Testis (tissue), 3 donors: ENCODE results near the gene FAM222A. TPM values are rescaled to one million over a fixed set of nuclear protein-coding genes. Genes with fewer than 3 reads are reported as not detected.

Experiments used
- DNase-seq: peaks from one replicate; pipeline ENCODE4 v3.0.0-alpha.2; 2019
- H3K27ac ChIP-seq, 2 donors: fragments of 200-600 bp; sonication (generic); one replicate each; pipeline ENCODE4 v1.5.1; 2019
- H3K27me3 ChIP-seq: fragments of 200-600 bp; sonication (generic); one replicate; pipeline ENCODE4 v1.5.1; 2019
- H3K36me3 ChIP-seq: fragments of 200-600 bp; sonication (generic); one replicate; pipeline ENCODE4 v1.5.1; 2017; ENCODE audit warnings: low read depth; ENCODE audit errors: missing control alignments
- H3K4me1 ChIP-seq: fragments of 200-600 bp; sonication (generic); one replicate; pipeline ENCODE4 v1.5.1; 2019
- H3K4me3 ChIP-seq, 2 donors: fragments of 200-600 bp; sonication (generic); one replicate each; pipeline ENCODE4 v1.5.1; 2017 to 2019
- H3K9me3 ChIP-seq: fragments of 200-600 bp; sonication (generic); one replicate; pipeline ENCODE4 v1.5.1; 2017
- CTCF ChIP-seq, 3 experiments: fragments of 450-650 bp in 2 of 3; fragments of 200-600 bp in 1 of 3; sonication (generic) in 1 of 3; IDR thresholded peaks; one replicate each; pipeline ENCODE4 v1.5.1; 2016 to 2019; ENCODE audit warnings: antibody characterized with exemption in 3 of 3, mild to moderate bottlenecking in 2 of 3, moderate library complexity in 1 of 3
- POLR2A ChIP-seq: fragments of 450-650 bp; IDR thresholded peaks from one replicate; pipeline ENCODE4 v1.6.1; 2017; ENCODE audit warnings: antibody characterized with exemption, mild to moderate bottlenecking, moderate library complexity
- WGBS, 2 donors: methylation state at CpG; one replicate each; pipeline ENCODE4 v1.1.5; 2018; 5-methylcytosine and 5-hydroxymethylcytosine counted together
- intact Hi-C: fragments of 100-400 bp; cut with DNase I; formaldehyde crosslinking; loops from one replicate; pipeline ENCODE4 v1.15.1; 2023; ENCODE audit warnings: low total_unique reads
- polyA plus RNA-seq: library from polyadenylated mRNA; stranded (reverse); fragments of 350-450 nt; fragmentation: Illumina TruSeq; extraction: RNeasy Lipid Tissue Mini Kit (QIAGEN cat#74804); gene quantifications from one replicate; pipeline ENCODE4 v1.2.3, GENCODE V29; 2014; ENCODE audit warnings: low read depth, low replicate concordance; ENCODE audit not compliant: insufficient read depth
- total RNA-seq, 2 donors: library from RNA; depleted of rRNA; stranded (reverse); fragments of >200 nt; gene quantifications; one replicate each; pipeline ENCODE4 v1.2.3, GENCODE V29; 2016

FAM222A gene
- total and polyA plus RNA-seq, 3 donors from 2014 or later, result 34.5 to 78.6 (median 75.7) TPM

GRCh38 chr12:109792992-109793391, 79.4 kb downstream of the FAM222A start:
- Histone ChIP-seq H3K27me3 (no peaks in the 10 kb centered on the region), H3K4me3 (no peak overlapping the region), H3K36me3 (no peaks in the 10 kb centered on the region), H3K4me1 (no peaks in the 10 kb centered on the region), H3K27ac (no peak overlapping the region), H3K9me3 (no peaks in the 10 kb centered on the region)
- no peak for TF ChIP-seq POLR2A
- TF ChIP-seq CTCF (IDR thresholded peaks at IDR 0.05), result no peak
- intact Hi-C loops, result no loop called here
- DNase-seq, result no peak

DNA sequence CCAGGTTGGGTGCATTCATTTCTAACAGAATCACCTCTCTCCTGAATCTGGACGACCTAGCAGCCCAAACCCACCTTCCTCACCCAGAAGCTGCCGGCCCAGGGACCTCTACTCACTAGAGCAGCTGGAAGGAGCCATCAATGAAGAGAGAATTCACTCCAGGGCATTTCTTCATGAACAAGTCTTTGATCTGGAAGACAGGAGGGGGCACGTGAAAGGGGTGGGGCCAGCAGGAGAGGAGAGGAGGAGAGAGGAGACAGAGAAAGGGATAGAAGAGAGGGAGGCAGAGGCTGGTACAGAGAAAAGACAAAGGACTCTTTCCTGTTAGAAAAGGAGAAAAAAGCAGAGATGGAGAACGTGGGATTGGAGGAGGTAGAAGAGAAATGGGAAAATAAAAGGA, 79.8 kb downstream of the FAM222A start:
- DNase-seq, result no peak
- 57 to 71% methylated on average over 4 of the region's 4 CpGs for WGBS, 2 donors

GRCh38 chr12:109793826-109794501, 80.3 kb downstream of the FAM222A start:
- no peaks in the 10 kb centered on the region for H3K9me3 ChIP-seq
- WGBS, 2 donors, result 86 to 89% methylated on average over 14 to 26 of the region's 26 CpGs
- no peak overlapping the region for H3K27ac ChIP-seq
- intact Hi-C loops, result no loop called here
- H3K4me1 ChIP-seq, result no peaks in the 10 kb centered on the region
- TF ChIP-seq CTCF (IDR thresholded peaks at IDR 0.05), result no peak
- H3K36me3 ChIP-seq, result no peaks in the 10 kb centered on the region
- H3K4me3 ChIP-seq, result no peak overlapping the region
- DNase-seq, result no peak
- H3K27me3 ChIP-seq, result no peaks in the 10 kb centered on the region

More for the DNA sequence above, 79.8 kb downstream of the FAM222A start:
- Histone ChIP-seq H3K36me3 (no peaks in the 10 kb centered on the region), H3K4me3 (no peak overlapping the region), H3K27me3 (no peaks in the 10 kb centered on the region), H3K27ac (no peak overlapping the region), H3K4me1 (no peaks in the 10 kb centered on the region), H3K9me3 (no peaks in the 10 kb centered on the region)
- intact Hi-C loops, result no loop called here
- no peak for TF ChIP-seq CTCF (IDR thresholded peaks at IDR 0.05)
- TF ChIP-seq POLR2A, result no peak

GRCh38 chr12:109795023-109795422, 81.4 kb downstream of the FAM222A start:
- no peaks in the 10 kb centered on the region for H3K9me3 ChIP-seq
- DNase-seq, result no peak
- H3K4me1 ChIP-seq, result no peaks in the 10 kb centered on the region
- no peak overlapping the region for H3K4me3 ChIP-seq
- no peak overlapping the region for H3K27ac ChIP-seq
- intact Hi-C loops, result no loop called here
- no peak for TF ChIP-seq CTCF (IDR thresholded peaks at IDR 0.05)
- TF ChIP-seq POLR2A, result no peak
- no peaks in the 10 kb centered on the region for H3K36me3 ChIP-seq
- 95 to 100% methylated on average over 2 of the region's 2 CpGs for WGBS, 2 donors
- H3K27me3 ChIP-seq, result no peaks in the 10 kb centered on the region

DNA sequence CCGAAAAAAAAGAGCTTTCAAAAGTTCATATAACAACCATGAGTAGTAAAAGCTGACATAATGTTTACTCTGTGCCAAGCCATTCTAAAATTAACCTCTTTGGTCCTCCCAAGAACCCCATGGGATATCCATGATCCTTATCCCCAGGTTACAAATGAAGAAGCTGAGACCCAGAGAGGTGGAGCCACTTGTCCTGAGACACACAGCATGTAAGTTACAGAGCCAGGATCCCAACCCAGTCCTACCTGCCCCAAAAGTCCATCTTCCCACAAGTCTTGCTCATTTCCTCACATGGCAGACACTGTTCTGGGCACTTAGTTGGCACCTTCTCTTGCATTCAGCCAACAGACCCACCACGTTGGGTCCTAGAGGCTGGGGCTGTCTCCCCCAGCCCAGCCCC, 82.4 kb downstream of the FAM222A start:
- no peaks in the 10 kb centered on the region for H3K36me3 ChIP-seq
- no peaks in the 10 kb centered on the region for H3K9me3 ChIP-seq
- H3K27ac ChIP-seq, result no peak overlapping the region
- intact Hi-C loops, result no loop called here
- H3K27me3 ChIP-seq, result no peaks in the 10 kb centered on the region
- TF ChIP-seq POLR2A, result no peak
- no peak for TF ChIP-seq CTCF (IDR thresholded peaks at IDR 0.05)
- H3K4me3 ChIP-seq, result no peak overlapping the region
- WGBS, 2 donors, result 80 to 97% methylated on average over 2 of the region's 2 CpGs
- no peaks in the 10 kb centered on the region for H3K4me1 ChIP-seq
- DNase-seq, result no peak
